Measurements from ENCODE around the gene KRTAP5-7.
"Not testable (repeated sequence)": the region's sequence is repeated elsewhere in the genome, so short reads cannot be mapped to it uniquely, and the experiment has no call there.

Gene KRTAP5-7

GRCh38 chr11:71526796-71527575 is at the start of gene KRTAP5-7:
Gene KRTAP5-7, plus strand, starts transcription at chr11:71527267. Its CDS starts 34 bp downstream, at chr11:71527301.
- DNase-seq = not testable (repeated sequence)

- DNase-seq = peak; percentile 1
Observed at GRCh38 chr11:71477641-71478527, 49.2 kb upstream of the KRTAP5-7 start.

- no peak for DNase-seq
Observed at GRCh38 chr11:71478528-71478840, 48.6 kb upstream of the KRTAP5-7 start.

- no peak for DNase-seq
Observed at GRCh38 chr11:71481101-71481960, 45.7 kb upstream of the KRTAP5-7 start.

GRCh38 chr11:71482216-71482615 is 44.9 kb upstream of the KRTAP5-7 start:
- DNase-seq = no peak

GRCh38 chr11:71482746-71483364 is 44.2 kb upstream of the KRTAP5-7 start:
- DNase-seq = no peak

- no peak for DNase-seq
Observed at GRCh38 chr11:71483692-71484091, 43.4 kb upstream of the KRTAP5-7 start.

- DNase-seq = no peak
Observed at GRCh38 chr11:71484248-71485062, 42.6 kb upstream of the KRTAP5-7 start.

- no peak for DNase-seq
Observed at GRCh38 chr11:71485063-71485399, 42.0 kb upstream of the KRTAP5-7 start.

- no peak for DNase-seq
Observed at GRCh38 chr11:71485466-71485865, 41.6 kb upstream of the KRTAP5-7 start.

GRCh38 chr11:71486320-71486719 is 40.7 kb upstream of the KRTAP5-7 start:
- DNase-seq = no peak

GRCh38 chr11:71488681-71489270 is 38.3 kb upstream of the KRTAP5-7 start:
- DNase-seq = no peak

GRCh38 chr11:71489311-71490043 is 37.6 kb upstream of the KRTAP5-7 start:
- DNase-seq = no peak

GRCh38 chr11:71490044-71490730 is 36.9 kb upstream of the KRTAP5-7 start:
- DNase-seq = no peak

- DNase-seq = no peak
Observed at GRCh38 chr11:71490731-71491390, 36.2 kb upstream of the KRTAP5-7 start.

- DNase-seq = no peak
Observed at GRCh38 chr11:71491531-71491930, 35.5 kb upstream of the KRTAP5-7 start.

GRCh38 chr11:71491940-71492339 is 35.1 kb upstream of the KRTAP5-7 start:
- no peak for DNase-seq

GRCh38 chr11:71495286-71496230 is 31.5 kb upstream of the KRTAP5-7 start:
- no peak for DNase-seq
